AG04450 (cell line): ENCODE data around the gene WFDC8. TPM values are rescaled to one million over a fixed set of nuclear protein-coding genes. Genes with fewer than 3 reads are reported as not detected.
"Not testable (repeated sequence)": the region's sequence is repeated elsewhere in the genome, so short reads cannot be mapped to it uniquely, and the experiment has no call there.

Experiments used
- CTCF ChIA-PET: fragments of 300-600, 350-600 bp; formaldehyde crosslinking; extraction: SDS; loops from one replicate; lab custom pipeline; 2022; ENCODE audit warnings: antibody characterized with exemption, inconsistent platforms; lab: Charles Lee
- POLR2A ChIA-PET: fragments of 350-600 bp; formaldehyde crosslinking; extraction: SDS; loops from one replicate; lab custom pipeline; 2021; ENCODE audit warnings: antibody characterized with exemption, inconsistent platforms; lab: Yijun Ruan, JAX
- DNase-seq: peaks from one replicate; pipeline ENCODE4 v3.0.0-alpha.2; 2011; ENCODE audit warnings: low read depth, low spot score
- H3K27ac ChIP-seq: one replicate; pipeline ENCODE4 v1.5.1; 2012; ENCODE audit warnings: low read depth, low read length, control low read depth
- H3K27me3 ChIP-seq: one replicate; pipeline ENCODE4 v1.6.0; 2012; ENCODE audit warnings: low read length; ENCODE audit not compliant: control insufficient read depth, insufficient read depth
- H3K4me3 ChIP-seq: 2 replicates; pipeline ENCODE4 v1.5.1; 2011; ENCODE audit warnings: mild to moderate bottlenecking, low read depth, low read length, control low read depth
- H3K9me3 ChIP-seq: 2 replicates; pipeline ENCODE4 v1.5.1; 2012; ENCODE audit warnings: low read length; ENCODE audit not compliant: control insufficient read depth, insufficient read depth
- polyA plus RNA-seq: library from polyadenylated mRNA; depleted of rRNA; stranded (reverse); fragments of >200 nt; gene quantifications from 2 replicates; pipeline ENCODE4 v1.2.3, GENCODE V29; 2011
- TF ChIP-seq, protein P1 (sequence below): IDR thresholded peaks from 2 replicates; pipeline ENCODE4 v1.5.1; 2011; ENCODE audit warnings: low read depth, low read length, control low read depth, inconsistent platforms

Gene WFDC8
- polyA plus RNA-seq, 1 experiment, result not detected

DNA sequence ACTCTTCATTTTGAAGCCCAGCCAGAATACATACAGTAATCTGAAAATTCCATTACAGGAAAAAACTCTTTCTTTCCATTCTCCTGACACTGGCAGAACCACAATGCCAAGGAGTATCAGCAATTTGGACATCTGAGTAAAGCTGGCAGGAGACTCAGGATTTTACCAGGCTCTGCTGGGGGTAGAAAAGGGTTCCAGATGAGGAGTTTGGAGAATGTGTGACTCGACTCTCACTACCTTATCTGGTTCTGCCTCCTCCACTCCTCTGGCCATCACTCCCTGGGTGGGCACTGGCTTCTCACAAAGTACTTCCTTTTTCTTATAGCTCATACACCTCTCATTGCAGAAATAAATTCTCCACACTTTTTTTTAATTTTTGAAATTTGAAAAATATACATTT lies 10.6 kb upstream of the WFDC8 start:
- POLR2A ChIA-PET, result no interaction called here
- no peak overlapping the region for H3K4me3 ChIP-seq
- no peaks in the 10 kb centered on the region for H3K9me3 ChIP-seq
- CTCF ChIA-PET, result interaction anchor here (1.9 kb wide), 1 partner anchor 181 kb away, joined by 5 read pairs; no protein-coding TSS in a partner anchor
- H3K27me3 ChIP-seq, result peaks cover 2% of the 10 kb centered on the region
- H3K27ac ChIP-seq, result no peak overlapping the region
- TF ChIP-seq, protein P1, sequence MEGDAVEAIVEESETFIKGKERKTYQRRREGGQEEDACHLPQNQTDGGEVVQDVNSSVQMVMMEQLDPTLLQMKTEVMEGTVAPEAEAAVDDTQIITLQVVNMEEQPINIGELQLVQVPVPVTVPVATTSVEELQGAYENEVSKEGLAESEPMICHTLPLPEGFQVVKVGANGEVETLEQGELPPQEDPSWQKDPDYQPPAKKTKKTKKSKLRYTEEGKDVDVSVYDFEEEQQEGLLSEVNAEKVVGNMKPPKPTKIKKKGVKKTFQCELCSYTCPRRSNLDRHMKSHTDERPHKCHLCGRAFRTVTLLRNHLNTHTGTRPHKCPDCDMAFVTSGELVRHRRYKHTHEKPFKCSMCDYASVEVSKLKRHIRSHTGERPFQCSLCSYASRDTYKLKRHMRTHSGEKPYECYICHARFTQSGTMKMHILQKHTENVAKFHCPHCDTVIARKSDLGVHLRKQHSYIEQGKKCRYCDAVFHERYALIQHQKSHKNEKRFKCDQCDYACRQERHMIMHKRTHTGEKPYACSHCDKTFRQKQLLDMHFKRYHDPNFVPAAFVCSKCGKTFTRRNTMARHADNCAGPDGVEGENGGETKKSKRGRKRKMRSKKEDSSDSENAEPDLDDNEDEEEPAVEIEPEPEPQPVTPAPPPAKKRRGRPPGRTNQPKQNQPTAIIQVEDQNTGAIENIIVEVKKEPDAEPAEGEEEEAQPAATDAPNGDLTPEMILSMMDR, result no peak
- no peak for DNase-seq

DNA sequence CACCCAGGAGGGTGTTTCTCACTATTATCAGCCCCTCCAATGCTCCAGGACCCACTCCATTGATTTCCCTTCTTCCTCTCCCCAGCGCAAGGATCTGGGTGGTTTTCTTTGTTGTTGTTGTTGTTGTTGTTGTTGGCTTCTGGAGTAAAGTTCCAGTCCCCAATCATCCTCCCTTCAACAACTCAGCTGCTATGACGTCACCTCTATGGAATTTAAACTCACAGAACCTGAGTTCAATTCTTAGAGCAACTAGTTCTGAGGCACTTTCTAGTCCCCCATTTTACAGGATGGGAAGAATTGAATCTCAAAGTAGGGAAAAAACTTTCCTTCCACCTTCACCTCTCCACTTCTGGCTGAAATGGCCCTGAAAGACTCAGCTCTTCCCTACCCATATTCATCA lies 9.7 kb upstream of the WFDC8 start:
- H3K27ac ChIP-seq, result no peak overlapping the region
- CTCF ChIA-PET, result interaction anchor here (1.9 kb wide), 1 partner anchor 182 kb away, joined by 5 read pairs; no protein-coding TSS in a partner anchor
- no peak for DNase-seq
- TF ChIP-seq, protein P1, result no peak
- no peaks in the 10 kb centered on the region for H3K9me3 ChIP-seq
- peaks cover 2% of the 10 kb centered on the region for H3K27me3 ChIP-seq
- POLR2A ChIA-PET, result no interaction called here
- H3K4me3 ChIP-seq, result no peak overlapping the region

DNA sequence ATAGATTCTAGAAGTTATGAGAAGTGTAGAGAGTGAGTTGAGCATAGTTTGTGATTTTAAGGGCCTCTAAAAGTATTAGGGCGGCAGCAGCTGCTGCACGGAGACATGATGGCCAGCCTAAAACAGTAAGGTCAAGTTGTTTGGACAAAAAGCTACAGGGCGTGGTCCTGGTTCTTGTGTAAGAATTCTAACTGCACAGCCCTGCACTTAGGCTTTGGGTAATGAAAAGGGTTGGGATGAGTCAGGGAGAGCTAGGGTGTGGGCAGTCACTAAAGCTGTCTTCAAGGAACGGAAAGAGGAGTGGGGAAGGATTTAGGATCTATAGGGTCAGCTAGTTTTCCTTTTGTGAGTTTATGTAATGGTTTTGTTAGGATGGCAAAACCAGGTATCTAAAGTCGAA lies 6.9 kb upstream of the WFDC8 start:
- H3K9me3 ChIP-seq, H3K4me3 ChIP-seq, POLR2A ChIA-PET, H3K27me3 ChIP-seq, H3K27ac ChIP-seq, DNase-seq: not testable (repeated sequence)
- CTCF ChIA-PET, result interaction anchor here (0.6 kb wide), 1 partner anchor 185 kb away, joined by 3 read pairs; no protein-coding TSS in a partner anchor

DNA sequence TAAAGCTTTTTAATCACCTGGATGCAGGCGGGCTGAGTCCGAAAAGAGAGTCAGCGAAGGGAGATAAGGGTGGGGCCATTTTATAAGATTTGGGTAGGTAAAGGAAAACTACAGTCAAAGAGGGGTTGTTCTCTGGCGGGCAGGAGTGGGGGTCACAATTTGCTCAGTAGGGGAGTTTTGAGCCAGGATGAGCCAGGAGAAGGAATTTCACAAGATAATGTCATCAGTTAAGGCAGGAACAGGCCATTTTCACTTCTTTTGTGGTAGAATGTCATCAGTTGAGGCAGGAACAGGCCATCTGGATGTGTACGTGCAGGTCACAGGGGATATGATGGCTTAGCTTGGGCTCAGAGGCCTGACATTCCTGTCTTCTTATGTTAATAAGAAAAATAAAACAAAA lies 5.2 kb upstream of the WFDC8 start:
- H3K27ac ChIP-seq, H3K27me3 ChIP-seq, H3K4me3 ChIP-seq, H3K9me3 ChIP-seq, DNase-seq, POLR2A ChIA-PET: not testable (repeated sequence)
- CTCF ChIA-PET, result interaction anchor here (1.0 kb wide), 1 partner anchor 187 kb away, joined by 6 read pairs; no protein-coding TSS in a partner anchor

DNA sequence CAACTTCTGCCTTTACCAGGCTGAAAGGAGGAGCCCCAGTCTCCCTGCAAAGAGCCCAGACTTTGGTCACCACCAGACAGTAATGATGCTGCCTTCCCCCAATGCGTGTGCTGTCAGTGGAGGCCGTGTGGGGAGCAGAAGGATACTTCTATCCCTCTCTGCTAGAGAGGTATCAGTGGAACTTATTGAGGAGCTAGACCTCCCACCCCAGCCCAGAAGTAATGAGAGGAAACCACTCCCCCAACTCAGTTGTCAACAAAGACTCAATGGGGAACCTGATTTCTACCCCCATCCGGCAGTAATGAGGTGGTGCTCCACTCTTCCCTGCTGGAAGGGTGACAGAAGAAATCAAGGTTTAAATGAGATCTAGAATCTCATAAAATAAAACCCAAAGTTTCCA lies 4.4 kb upstream of the WFDC8 start:
- Histone ChIP-seq H3K27ac (no peak overlapping the region), H3K4me3 (no peak overlapping the region), H3K27me3 (peaks cover 2% of the 10 kb centered on the region), H3K9me3 (no peaks in the 10 kb centered on the region)
- TF ChIP-seq, protein P1, result no peak
- ChIA-PET CTCF (interaction anchor here (1.0 kb wide), 1 partner anchor 188 kb away, joined by 6 read pairs; no protein-coding TSS in a partner anchor), POLR2A (no interaction called here)
- DNase-seq, result no peak

DNA sequence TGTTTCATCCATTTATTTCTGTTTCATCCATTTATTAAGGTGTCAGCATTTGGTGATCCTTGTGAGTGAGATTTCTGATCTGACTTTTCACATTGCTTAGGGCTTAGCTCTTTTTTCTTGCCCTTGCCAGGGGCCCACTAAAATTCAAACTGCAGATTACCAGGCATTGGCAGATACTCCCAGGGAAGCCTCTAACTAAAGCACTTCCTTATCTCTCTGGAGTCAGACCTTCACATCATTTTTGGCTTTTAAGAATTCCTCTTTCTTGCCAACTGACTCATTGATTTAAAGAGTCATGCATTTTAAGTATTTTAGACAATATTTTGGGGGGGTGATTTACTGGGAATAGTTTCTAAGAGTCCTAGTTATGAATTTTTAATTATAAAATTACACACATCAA lies 2.6 kb upstream of the WFDC8 start:
- ChIA-PET POLR2A (no interaction called here), CTCF (no interaction called here)
- DNase-seq, result no peak
- Histone ChIP-seq H3K4me3 (no peak overlapping the region), H3K27me3 (peaks cover 2% of the 10 kb centered on the region), H3K27ac (no peak overlapping the region), H3K9me3 (no peaks in the 10 kb centered on the region)
- TF ChIP-seq, protein P1, result no peak
